Iris pigment epithelial cell (primary cell): ENCODE results near the gene GART.
A peak's percentile ranks its signal among the peaks of the same experiment; 100 is the strongest.
"Not testable (repeated sequence)": the region's sequence is repeated elsewhere in the genome, so short reads cannot be mapped to it uniquely, and the experiment has no call there.

Source experiments
- DNase-seq: peaks from one replicate; pipeline ENCODE4 v3.0.0-alpha.2; 2011; ENCODE audit warnings: low read depth

Gene GART

GRCh38 chr21:33512481-33512880, 29.4 kb downstream of the GART start:
- no peak for DNase-seq

- no peak for DNase-seq
Measured at GRCh38 chr21:33511639-33512038, 30.3 kb downstream of the GART start.

GRCh38 chr21:33510826-33511225, 31.1 kb downstream of the GART start:
- DNase-seq = no peak

GRCh38 chr21:33507003-33507402, 34.9 kb downstream of the GART start:
- DNase-seq = not testable (repeated sequence)

GRCh38 chr21:33505833-33506232, 36.1 kb downstream of the GART start:
- no peak for DNase-seq

- no peak for DNase-seq
Measured at GRCh38 chr21:33496345-33496744, 45.6 kb downstream of the GART start.

GRCh38 chr21:33495743-33496142, 46.2 kb downstream of the GART start:
- no peak for DNase-seq

- no peak for DNase-seq
Measured at GRCh38 chr21:33493756-33494155, 48.2 kb downstream of the GART start.

- peak; percentile 81 for DNase-seq
Measured at GRCh38 chr21:33492571-33492970, 49.3 kb downstream of the GART start.

GRCh38 chr21:33491373-33492102, 50.4 kb downstream of the GART start, which contains the start of gene DNAJC28:
Gene DNAJC28, minus strand, starts transcription at chr21:33491716. Its CDS starts 2,323 bp downstream, at chr21:33489393.
- DNase-seq = peak; percentile 89

GRCh38 chr21:33490991-33491372, 50.9 kb downstream of the GART start:
- DNase-seq = no peak

GRCh38 chr21:33488936-33489335, 53.0 kb downstream of the GART start:
- DNase-seq = no peak

GRCh38 chr21:33487996-33488395, 53.9 kb downstream of the GART start:
- DNase-seq = no peak

GRCh38 chr21:33481314-33481943, 60.5 kb downstream of the GART start:
- DNase-seq = no peak

GRCh38 chr21:33480481-33481103, 61.3 kb downstream of the GART start:
- no peak for DNase-seq

GRCh38 chr21:33479679-33480480, 62.0 kb downstream of the GART start, which contains the start of gene TMEM50B:
Gene TMEM50B, minus strand, starts transcription at chr21:33479974. Its CDS starts 11,089 bp downstream, at chr21:33468885.
- DNase-seq = peak; percentile 97

- peak; percentile 36 for DNase-seq
Measured at GRCh38 chr21:33478935-33479678, 62.8 kb downstream of the GART start.

GRCh38 chr21:33478182-33478581, 63.7 kb downstream of the GART start:
- DNase-seq = no peak

GRCh38 chr21:33477066-33477465, 64.9 kb downstream of the GART start:
- DNase-seq = no peak

GRCh38 chr21:33473344-33473743, 68.6 kb downstream of the GART start:
- DNase-seq = no peak

GRCh38 chr21:33470701-33471100, 71.2 kb downstream of the GART start:
- DNase-seq = no peak
